DMS 273 (cell line): ENCODE measurements around the gene RNF43.
A peak's percentile ranks its signal among the peaks of the same experiment; 100 is the strongest.
"Not testable (repeated sequence)": the region's sequence is repeated elsewhere in the genome, so short reads cannot be mapped to it uniquely, and the experiment has no call there.

Experiments used
- DNase-seq: peaks from one replicate; lab custom pipeline; 2025; ENCODE audit not compliant: unreplicated experiment; lab: John Stamatoyannopoulos, UW

RNF43 gene

DNA sequence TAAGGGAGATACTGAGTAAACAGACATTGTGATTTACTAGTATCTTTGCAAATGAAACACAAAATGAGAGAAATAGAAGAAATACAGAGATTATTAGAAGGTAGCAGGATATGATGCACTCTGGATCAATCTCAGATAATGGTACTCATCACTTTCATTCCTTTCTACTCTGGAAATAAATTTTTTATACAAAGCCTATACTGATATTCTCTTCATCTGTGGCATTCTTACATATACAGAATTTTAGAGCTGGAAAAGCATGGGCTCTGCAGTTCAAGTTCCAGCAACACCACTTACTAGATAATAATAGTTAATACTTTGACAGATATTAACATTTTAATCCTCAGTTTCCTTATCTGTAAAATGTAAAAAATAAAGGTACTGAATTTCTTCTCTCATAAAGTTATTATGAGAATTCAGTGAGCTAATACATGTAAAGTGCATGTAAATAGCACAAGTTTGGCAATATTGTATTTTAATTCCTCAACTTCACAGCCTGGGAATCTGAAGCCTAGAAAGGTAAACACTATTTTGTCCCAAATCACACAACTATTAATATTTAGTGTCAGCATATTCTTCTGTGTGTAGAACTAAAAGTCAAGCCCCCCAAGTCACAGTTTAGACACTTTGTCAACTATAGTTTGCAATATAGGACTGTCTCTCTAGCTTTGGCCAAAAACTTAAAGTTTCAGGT lies 6.5 kb downstream of the RNF43 start:
- DNase-seq, result no peak

DNA sequence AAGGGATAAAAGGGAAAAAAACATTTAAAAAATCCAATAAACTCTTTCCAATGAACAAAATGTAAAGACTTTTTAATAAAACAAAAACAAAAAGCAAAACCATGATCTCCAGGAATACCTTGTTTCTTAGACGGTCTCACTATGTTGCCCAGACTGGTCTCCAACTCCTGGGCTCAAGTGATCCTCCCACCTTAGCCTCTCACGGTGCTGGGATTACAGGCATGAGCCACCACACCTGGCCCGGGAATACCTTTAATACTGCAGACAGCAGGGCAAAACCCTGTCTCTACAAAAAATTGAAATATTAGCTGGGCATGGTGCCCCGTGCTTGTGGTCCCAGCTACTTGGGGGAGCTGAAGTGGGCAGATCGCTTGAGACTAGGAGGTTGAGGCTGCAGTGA lies 7.9 kb downstream of the RNF43 start:
- no peak for DNase-seq

DNA sequence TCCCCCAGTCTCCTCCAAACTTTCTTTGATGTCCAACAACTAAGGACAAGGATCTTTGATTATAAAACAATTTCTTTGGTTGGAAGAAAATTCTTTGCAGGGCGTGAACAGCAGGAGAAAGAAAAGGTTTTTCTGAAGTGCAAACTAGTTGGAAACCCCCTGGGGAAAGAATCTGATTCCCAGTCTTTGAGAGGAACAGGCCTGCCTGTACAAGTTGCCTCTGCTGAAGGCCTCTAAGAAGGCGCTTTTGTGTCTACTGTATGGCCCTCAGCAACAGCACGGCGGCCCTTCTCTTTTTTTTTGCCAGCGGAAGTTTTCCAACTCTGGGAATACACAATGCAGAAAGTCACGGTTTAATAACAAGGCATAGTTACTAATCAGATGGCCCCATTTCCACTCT lies 14.0 kb downstream of the RNF43 start:
- peak; percentile 34 for DNase-seq

DNA sequence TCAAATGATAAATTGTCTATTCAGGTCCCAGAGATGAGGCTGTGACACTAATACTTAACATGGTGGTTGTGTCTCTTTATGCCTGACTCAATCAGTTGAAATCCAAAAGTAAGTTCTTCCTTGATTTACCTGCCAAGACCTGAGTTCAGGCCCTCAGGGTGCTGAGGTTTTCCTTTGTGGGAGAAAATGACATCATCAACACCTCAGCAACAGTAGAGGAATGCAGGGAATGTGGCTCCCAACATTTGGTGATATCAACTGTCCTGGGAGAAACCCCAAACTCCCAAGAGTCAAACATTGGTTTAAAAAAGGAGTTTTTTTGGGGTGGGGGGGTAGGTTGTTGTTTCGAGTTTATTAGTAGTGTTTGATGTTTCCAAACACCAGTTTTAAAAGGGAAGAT lies 14.7 kb downstream of the RNF43 start:
- no peak for DNase-seq

DNA sequence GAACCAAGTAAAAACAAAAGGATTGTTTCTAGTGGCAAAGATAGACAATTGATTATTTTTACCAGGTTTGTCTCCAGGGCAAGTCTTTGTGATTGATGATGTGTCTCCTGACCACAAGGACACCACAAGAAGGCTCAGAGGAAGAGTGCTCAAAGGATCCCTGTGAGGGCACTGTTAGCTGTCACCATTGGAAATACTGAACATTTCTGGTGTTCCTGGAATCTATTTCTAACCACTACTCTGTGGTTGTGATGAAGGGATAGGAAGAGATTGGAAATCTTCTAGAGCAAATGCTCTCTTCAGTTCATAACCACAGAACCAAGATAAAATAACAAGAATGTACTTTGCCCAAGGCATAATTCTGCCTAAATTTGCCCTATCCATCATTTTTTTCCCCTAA lies 15.3 kb downstream of the RNF43 start:
- no peak for DNase-seq

DNA sequence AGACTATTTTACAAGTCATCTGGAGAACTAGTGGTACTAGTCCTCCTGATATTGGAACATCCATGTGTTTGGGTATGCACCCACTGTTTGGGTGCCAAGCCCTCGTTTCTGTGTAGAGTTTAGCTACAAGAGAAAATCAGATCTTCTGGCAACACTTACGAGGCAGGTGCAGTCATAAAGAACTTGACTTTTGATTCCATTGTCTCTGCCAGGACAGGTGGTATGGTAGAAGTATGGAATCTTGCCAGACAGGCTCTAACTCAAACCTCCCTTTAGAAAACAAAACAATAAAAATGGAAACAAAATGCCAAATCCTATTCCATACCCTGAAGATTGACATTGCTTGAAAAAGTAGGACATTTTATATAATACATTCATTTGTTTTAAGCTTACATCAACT lies 16.0 kb downstream of the RNF43 start:
- DNase-seq, result no peak

DNA sequence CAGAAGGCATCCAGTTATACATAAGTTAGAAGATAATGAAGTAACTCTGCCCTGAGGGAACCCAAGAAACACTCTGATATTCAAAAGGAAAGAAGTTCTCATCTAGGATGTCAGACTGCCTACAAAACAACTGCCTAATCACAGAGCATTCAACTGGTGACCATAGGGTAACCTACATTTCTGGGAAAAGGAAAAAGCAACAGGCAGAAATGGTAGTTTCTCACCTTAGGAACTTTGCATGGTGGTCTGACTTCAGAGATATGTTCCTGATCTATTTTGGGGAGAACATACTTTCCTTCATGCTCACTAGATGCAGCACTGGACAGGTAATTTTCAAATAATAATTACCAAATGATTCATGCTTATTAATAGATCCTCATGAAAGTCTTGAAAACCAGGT lies 16.5 kb downstream of the RNF43 start:
- DNase-seq, result no peak

DNA sequence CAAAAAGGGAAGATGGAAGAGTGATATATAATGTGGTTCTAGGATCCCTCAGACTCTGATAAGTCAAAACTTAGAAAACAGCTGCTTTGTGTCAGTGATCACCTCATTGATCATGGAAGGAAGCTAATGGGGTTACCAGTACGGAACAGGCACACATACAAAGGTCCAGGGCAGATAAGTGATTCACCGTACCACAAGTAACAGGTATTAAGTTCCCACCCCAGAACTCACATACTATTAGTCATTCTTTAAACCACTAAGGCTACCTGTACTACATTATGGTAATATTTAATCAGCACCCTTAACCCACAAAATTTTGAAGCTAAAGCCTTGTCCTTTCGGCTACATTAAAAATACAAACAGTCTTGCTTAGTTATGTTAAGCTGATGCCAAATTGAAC lies 17.4 kb downstream of the RNF43 start:
- DNase-seq, result no peak

DNA sequence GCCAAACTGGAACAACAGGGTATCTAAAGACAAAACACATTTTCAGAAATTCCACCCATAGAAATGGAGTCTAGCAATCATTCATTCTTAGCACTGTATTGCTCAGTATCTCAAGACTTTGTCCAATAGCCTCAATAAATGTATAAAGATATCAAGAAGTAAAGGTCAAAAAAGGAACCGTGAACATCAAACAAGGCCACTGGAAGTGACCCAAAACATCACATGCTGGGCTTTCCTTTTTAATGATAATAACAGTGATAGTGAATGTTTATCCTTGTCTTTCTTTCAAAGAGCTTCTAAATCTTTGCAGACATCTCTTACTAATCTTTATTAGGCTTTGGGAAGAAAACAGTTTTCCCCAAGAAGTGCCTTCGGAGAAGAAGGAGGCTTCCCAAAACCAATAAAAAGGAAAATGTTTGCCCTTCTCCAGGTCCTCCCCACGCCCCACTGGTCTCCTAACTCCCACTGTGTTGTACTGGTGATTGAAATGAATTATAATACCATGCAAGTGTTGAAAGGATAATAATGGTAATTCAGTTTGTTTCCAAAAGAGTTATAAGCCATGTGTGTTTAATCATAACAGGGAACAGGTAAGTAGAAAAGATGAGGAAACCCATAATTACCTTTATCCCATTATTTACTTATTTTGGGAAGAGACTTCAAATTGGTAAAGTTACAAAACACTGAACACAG lies 18.6 kb downstream of the RNF43 start:
- no peak for DNase-seq

DNA sequence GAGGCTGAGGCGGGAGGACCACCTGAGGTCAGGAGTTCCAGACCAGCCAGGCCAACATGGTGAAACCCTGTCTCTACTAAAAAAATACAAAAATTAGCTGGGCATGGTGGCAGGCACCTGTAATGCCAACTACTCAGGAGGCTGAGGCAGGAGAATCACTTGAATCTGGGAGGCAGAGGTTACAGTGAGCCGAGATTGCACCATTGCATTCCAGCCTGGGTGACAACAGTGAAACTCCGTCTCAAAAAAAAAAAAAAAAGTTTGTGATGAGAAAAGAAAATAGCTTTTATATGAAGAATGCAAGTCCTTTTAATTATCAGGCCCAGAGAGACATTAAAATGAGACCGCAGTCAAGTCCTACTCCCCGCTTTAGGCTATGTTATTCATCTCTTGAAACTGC lies 19.9 kb downstream of the RNF43 start:
- not testable (repeated sequence) for DNase-seq

DNA sequence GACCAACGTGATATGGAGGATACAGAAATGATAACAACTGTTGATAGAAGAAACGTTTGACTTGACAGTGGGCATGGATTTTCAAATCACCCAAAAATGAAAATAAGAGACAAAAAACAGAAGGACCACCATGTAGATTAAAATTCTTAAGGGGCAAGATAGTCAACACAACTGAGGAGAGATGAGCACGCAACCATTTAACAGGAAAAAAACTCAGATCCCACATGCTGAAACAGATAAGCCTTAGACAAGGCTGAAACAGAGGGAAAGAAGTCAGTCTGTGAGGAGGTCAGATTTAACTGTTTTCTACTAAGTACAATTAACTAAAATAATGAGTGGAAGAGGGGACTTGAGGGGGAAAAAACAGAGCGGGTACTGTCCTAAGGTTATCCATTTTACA lies 21.2 kb downstream of the RNF43 start:
- no peak for DNase-seq

DNA sequence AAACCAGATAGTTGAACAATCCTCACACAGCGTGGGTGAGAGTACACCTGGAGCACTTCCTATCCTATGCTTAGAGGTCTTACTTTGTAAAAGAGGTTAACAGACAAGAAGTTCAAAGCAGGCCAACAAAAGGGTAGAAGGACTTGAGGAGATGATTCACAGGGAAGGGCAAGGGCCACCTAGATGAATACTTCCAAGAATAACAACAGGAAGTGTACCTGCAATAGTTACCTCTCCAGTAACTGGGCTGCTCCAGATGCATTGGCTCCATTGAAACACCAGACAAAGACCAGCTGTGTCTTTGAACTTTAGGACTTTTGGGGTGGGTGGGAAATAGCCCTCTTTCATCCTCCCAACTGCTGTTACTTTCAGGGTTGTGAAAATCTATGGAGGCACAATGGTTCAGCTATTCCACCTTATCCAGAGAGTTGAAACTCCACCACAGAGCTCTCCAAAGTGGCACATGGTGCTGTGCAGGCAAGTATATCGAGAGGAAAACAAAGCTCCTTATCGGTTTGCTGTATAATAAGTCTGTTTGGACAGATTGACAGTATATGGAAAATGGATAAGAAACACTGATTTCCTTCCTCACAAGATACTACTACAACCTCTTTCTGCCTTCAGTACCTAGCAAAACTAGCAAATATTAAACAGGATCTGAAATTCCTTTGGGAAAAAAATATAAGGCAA lies 22.7 kb downstream of the RNF43 start:
- DNase-seq, result no peak

DNA sequence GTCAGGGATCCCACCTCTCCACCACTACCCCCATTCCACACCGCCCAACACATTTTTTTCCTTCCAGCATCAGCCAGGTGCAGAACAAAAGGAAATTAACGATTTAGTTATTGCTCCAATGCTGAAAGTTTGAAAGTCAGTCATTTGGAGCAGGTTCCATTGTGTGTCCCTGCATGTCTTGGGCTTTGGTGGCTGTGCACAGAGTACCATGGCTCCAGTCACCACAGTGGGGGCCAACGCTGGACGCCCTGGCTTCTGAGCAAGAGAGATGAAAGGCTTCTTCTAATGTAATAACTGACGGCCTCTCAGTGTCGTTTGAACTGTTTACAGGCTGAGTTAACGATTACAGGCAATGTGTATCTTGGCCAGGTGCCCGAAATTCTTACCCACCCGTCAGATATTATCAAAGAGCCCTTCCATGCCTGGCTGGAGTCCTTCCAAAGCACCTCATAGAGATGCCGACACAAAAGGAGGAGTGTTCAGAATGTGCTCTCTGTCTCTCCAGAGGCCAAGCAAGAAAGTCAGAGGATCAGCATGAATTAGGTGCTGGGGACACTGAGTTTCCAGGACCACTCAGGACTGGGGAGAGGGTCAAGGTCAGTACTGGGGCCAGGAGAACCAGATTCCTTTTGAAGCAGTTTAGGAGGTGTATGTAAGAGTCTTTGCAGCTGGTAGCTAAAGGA lies 25.9 kb downstream of the RNF43 start:
- DNase-seq, result peak; percentile 78

DNA sequence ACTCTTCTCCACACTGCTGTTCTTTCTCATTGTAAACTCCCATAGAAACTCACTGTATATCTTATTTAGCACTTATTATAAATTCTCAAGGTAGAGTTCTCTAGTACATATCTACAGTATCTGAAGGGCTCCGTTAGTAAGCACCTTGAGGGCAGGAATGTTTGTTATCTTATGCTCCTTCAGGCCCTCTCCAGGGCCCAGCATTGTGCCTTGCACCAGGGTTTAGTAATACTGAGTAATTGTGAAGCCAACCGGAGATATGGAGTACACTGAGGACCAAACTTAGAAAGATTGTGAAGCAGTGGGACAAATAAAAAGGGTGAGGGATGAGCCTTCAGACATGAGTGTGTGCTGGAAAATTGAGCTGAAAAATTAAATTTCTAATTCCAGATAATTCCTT lies 26.4 kb downstream of the RNF43 start:
- no peak for DNase-seq

DNA sequence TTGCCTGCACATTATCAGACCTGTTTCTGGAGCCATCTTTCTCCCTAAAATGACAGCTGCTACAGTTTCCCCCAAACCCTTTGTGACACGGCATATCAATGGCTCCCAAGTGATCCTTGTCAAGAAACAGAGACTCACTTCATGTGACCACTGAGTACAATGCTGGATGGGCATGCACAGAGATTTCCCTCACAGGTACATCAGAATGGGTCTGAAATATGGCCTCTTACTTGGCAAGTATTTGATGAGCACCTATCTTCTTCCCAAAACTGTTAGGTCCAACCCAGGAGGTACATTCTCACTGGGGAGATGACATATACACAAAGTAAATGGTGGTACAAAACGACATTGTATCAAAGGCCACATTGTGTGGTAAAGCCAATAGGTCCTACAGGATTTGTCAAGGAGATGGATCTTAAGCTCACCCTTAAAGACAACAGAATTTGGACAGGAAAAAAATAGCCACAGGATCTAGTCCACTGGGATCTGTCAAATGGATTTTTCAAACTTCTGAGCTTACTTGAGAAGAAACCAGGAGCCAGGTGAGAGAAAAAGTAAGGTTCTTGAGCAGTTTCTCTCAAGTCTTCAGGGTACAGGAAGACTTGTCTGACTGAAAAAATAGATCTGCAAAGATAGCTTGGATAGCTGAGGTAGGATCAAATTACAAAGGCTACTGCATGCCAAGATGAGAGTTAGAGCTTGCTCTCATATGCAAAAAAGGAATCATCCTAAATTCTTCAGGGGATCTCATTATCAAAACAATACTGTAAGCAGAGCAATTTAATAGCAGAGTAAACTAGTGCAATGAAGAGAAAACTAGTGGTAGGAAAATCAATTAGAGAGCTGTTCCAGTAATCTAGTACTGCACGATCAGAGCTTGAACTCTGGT lies 28.8 kb downstream of the RNF43 start:
- peak; percentile 18 for DNase-seq

DNA sequence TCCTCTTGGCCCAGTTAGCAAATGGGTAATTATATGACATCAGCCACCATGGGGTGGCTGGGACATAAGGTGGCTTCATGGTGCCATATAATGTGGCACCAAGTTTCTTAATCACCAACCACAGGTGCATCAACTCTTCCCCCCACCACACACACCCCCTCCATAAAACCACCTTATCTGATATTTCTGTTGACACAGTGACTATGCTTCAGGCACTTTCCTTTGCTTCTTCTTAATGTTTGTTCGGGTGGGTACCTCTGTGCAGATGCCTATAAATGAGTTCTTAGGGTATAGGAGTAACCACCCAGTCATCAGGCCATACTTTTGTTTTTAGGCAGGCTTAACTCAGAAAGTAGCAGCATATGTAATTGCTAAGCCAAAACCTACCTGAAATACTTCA lies 29.5 kb downstream of the RNF43 start:
- no peak for DNase-seq

DNA sequence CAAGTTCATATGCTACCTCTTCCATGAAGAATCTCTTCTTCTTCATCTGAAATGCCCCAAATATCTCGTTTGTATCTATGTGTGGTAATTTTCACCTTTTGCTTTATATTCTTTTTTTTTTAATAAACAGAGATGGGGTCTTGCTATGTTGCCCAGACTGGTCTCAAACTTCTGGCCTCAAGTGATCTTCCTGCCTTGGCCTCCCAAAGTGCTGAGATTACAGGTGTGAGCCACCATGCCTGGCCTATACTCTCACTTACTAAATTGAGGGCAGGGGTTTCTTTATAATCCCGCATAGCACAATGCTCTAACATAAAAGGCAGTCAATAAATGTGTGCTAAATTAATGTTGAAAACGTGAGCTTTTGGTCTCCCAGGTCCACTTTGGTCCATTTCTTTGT lies 30.6 kb downstream of the RNF43 start:
- no peak for DNase-seq

DNA sequence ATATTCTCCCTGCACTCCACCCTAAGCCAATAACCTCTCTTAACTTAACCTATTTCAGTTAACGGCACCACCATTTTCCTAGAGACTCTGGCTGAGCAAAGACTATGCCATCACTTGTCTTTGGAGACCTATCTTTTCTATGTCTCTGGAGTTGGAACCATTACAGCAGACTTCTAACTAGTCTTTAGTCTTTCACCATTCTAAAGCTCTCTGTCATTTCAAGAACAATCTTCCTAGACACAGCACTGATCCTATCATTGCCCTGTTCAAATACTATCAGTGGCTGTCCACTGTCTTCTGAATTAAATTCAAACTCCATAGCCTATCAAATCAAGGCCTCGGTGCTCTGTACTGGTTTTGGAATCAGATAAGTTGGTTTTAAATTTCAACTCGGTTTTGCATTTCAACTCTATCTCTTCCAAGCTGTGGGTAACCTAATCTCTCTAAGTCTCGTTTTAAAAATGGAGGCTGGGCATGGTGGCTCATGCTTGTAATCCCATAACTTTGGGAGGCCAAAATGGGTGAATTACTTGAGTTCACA lies 31.9 kb downstream of the RNF43 start:
- no peak for DNase-seq

DNA sequence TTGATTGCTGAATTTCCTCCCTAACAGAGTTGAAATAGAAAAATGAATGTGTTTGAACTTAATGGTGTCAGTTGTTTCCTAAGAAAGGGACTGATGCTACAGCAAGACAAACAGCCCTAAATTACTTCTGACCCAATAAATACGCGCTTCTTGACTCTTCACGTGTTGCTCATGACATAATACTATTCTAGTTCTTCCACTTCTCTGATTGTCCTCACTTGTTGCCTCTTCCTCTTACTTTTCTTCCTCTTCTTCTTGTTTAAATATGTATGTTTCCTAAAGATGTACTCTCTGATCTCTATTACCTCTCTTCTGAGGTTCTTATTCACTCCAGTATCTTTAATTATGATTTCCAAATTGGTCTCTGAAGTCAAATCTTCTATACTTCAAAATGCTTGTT lies 32.4 kb downstream of the RNF43 start:
- no peak for DNase-seq

DNA sequence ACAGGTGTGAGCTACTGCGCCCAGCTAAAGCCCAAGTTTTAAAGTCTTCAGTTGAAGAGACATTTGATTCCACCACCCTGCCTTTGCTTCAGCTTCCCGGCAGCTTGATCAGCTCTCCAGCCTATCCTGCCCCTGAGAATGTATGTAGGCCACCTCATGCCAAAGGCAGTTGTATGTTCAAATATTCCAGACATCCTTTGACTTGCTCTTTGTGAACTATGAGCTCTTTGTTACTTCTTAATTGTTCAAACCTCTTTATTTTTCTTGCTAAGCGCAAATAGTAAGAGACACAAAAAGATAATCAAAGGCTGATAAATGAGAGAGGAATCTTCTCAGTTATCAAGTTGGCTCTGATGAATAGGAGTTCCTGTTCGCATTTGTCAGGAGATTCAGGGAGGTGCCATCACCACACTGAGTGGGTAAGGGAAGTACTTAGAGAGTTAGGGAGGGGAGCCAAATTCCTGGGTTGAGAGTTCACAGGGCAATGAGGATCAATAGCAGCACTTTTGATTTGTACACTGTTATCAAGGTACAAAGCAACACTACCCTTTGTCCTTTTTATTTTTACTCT lies 33.4 kb downstream of the RNF43 start:
- DNase-seq, result no peak
